Measurements from ENCODE around the gene EFCAB14. TPM values are rescaled to one million over a fixed set of nuclear protein-coding genes. Genes with fewer than 3 reads are reported as not detected.
"Not testable (repeated sequence)": the region's sequence is repeated elsewhere in the genome, so short reads cannot be mapped to it uniquely, and the experiment has no call there.

EFCAB14 gene
- total RNA-seq, 1 experiment from 2014 or later = 52.5 TPM

GRCh38 chr1:46652321-46653100, 66.4 kb downstream of the EFCAB14 start:
- Histone ChIP-seq H3K79me2 (ENCODE audit: insufficient read depth, low read length) (no peaks in the 10 kb centered on the region), H4K20me1 (ENCODE audit: insufficient read depth) (no peaks in the 10 kb centered on the region), H3K4me1 (ENCODE audit: control insufficient read depth in 1 of 2, insufficient read depth in 2 of 2, low read length in 2 of 2) (no peaks in the 10 kb centered on the region), H3K27ac (ENCODE audit: low read depth, low read length) (no peak overlapping the region), H3K9ac (ENCODE audit: low read length) (no peak overlapping the region), H3K36me3 (ENCODE audit: control insufficient read depth in 1 of 2, insufficient read depth in 2 of 2, low read length in 2 of 2) (peaks cover 5 to 27% of the 10 kb centered on the region in 2 experiments; a peak in 3 of 4 replicates), H3K9me2 (ENCODE audit: insufficient read depth) (no peaks in the 10 kb centered on the region), H3K4me2 (ENCODE audit: low read length) (no peak overlapping the region), H3K9me3 (ENCODE audit: control insufficient read depth in 1 of 2, insufficient read depth in 1 of 2, low read depth in 1 of 2, low read length in 2 of 2) (no peaks in the 10 kb centered on the region), H3K4me3 (replicated peaks in 1 of 2; ENCODE audit: low read depth in 1 of 2, low read length in 2 of 2) (no peak overlapping the region), H3K27me3 (ENCODE audit: insufficient read depth, low read length) (no peaks in the 10 kb centered on the region), H2AFZ (ENCODE audit: low read depth, low read length, poor library complexity, severe bottlenecking) (no peak overlapping the region)
- ChIA-PET POLR2A (no interaction called here), CTCF (no interaction called here), RAD21 (ENCODE audit: low non-redundant PET in 1 of 2, low total read pairs in 2 of 2, uncharacterized antibody in 2 of 2, unreplicated experiment in 2 of 2) (no interaction called here)
- BruUV-seq (replicated peaks) = no TSS peak
- no peak for TF ChIP-seq SIN3A (IDR thresholded peaks at IDR 0.05; ENCODE audit: low read depth)
- no peak for TF ChIP-seq REST (IDR thresholded peaks at IDR 0.05; ENCODE audit: low read depth)
- no peak for TF ChIP-seq EZH2phosphoT487 (IDR thresholded peaks at IDR 0.05; ENCODE audit: borderline replicate concordance)
- TF ChIP-seq FOSL1 (IDR thresholded peaks at IDR 0.05; ENCODE audit: low read depth) = no peak
- TF ChIP-seq SRF (IDR thresholded peaks at IDR 0.05; ENCODE audit: low read depth) = no peak
- no peak for TF ChIP-seq ZFX (IDR thresholded peaks at IDR 0.05)
- no peak for TF ChIP-seq ZNF274 (IDR thresholded peaks at IDR 0.05; ENCODE audit: low read depth, low read length)
- no peak for TF ChIP-seq POLR2AphosphoS5 (IDR thresholded peaks at IDR 0.05; ENCODE audit: low read depth, low read length)
- TF ChIP-seq ATF3 (IDR thresholded peaks at IDR 0.05) = no peak
- DNase-seq (ENCODE audit: low read depth, low spot score) (no peak), ATAC-seq (no peak)
- intact Hi-C loops (cut with micrococcal nuclease) = no loop called here

GRCh38 chr1:46651152-46651551, 67.8 kb downstream of the EFCAB14 start:
- H3K4me2 ChIP-seq (ENCODE audit: low read length); CTCF ChIA-PET; H3K9me2 ChIP-seq (ENCODE audit: insufficient read depth); H3K27ac ChIP-seq (ENCODE audit: low read depth, low read length); POLR2A ChIA-PET; H3K79me2 ChIP-seq (ENCODE audit: insufficient read depth, low read length); ATAC-seq; RAD21 ChIA-PET (ENCODE audit: low non-redundant PET in 1 of 2, low total read pairs in 2 of 2, uncharacterized antibody in 2 of 2, unreplicated experiment in 2 of 2); BruUV-seq (replicated peaks); H3K27me3 ChIP-seq (ENCODE audit: insufficient read depth, low read length); H3K9ac ChIP-seq (ENCODE audit: low read length); H4K20me1 ChIP-seq (ENCODE audit: insufficient read depth); H2AFZ ChIP-seq (ENCODE audit: low read depth, low read length, poor library complexity, severe bottlenecking); H3K9me3 ChIP-seq (ENCODE audit: control insufficient read depth in 1 of 2, insufficient read depth in 1 of 2, low read depth in 1 of 2, low read length in 2 of 2); H3K4me3 ChIP-seq (replicated peaks in 1 of 2; ENCODE audit: low read depth in 1 of 2, low read length in 2 of 2); DNase-seq (ENCODE audit: low read depth, low spot score); H3K4me1 ChIP-seq (ENCODE audit: control insufficient read depth in 1 of 2, insufficient read depth in 2 of 2, low read length in 2 of 2); intact Hi-C loops (cut with micrococcal nuclease): not testable (repeated sequence)
- peaks cover 3 to 27% of the 10 kb centered on the region in 2 experiments; a peak in 3 of 4 replicates for H3K36me3 ChIP-seq (ENCODE audit: control insufficient read depth in 1 of 2, insufficient read depth in 2 of 2, low read length in 2 of 2)
